NCI-H1930 (cell line): Measurements from ENCODE around the gene C6orf141.
"Not testable (repeated sequence)": the region's sequence is repeated elsewhere in the genome, so short reads cannot be mapped to it uniquely, and the experiment has no call there.

Source experiments
- DNase-seq, 2 experiments: peaks; one replicate each; lab custom pipeline; 2025; lab: John Stamatoyannopoulos, UW

The C6orf141 gene

DNA sequence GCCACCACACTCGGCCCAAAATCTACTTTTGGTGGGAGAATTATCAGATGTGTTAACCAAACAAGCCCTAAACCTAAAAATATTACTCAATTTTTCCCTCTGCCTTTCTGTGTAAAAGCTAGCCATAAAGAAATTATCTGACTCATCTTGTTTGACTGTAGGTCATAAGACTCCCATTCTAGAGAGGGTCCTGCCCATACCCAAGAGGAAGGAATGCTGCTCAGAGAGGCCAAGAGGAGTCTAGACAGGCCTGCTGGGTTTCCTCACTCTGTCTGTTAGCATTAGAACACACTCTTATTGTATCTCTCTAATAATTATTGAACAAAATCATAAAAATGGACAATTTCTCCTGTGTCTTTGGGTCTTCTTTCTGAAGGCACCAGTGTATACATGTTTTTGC lies 26.1 kb downstream of the C6orf141 start:
- no peak for DNase-seq

GRCh38 chr6:49579649-49580048 lies 29.2 kb downstream of the C6orf141 start:
- DNase-seq, result no peak

DNA sequence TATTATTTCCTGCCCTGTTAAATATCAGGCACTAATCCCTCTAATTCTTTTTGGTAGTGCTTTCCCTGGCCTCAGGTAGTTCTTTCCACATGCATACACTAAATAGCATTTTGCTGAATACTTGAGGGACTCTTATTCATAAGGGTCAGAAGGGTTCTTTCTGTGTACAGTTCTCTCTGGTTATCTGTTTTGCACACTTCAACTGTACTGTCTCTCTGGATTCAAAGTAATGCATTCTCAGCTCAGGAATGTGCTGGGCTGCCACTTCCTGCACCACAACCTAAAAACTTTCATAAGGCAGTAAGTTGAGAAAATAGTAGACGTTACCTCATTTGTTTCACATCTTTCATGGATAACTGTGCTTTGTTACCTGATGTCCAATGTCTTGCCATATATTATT lies 32.1 kb downstream of the C6orf141 start:
- no peak for DNase-seq

DNA sequence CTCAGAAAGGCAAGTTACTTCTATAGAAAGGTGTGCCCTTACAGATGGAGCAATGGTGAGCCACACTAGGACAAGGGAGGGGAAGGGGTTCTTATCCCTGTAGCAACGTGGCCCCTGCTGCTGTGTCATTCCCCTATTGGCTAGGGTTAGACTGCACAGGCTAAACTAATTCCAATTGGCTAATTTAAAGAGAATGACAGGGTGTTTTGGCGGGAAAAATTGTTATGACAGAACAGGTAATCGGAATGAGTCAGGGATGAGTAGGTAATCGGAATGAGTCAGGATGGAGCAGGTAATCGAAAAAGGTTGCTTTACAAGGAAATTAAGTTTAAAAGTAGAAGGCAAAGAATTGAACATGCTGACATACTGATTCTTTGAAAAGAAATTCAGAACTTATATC lies 36.8 kb downstream of the C6orf141 start:
- DNase-seq, result not testable (repeated sequence)
